ENCODE data around the gene NTN5. TPM values are rescaled to one million over a fixed set of nuclear protein-coding genes. Genes with fewer than 3 reads are reported as not detected.

Gene NTN5
- total and polyA plus RNA-seq, 2 donors from 2014 or later, result 0.52 to 0.85 TPM

DNA sequence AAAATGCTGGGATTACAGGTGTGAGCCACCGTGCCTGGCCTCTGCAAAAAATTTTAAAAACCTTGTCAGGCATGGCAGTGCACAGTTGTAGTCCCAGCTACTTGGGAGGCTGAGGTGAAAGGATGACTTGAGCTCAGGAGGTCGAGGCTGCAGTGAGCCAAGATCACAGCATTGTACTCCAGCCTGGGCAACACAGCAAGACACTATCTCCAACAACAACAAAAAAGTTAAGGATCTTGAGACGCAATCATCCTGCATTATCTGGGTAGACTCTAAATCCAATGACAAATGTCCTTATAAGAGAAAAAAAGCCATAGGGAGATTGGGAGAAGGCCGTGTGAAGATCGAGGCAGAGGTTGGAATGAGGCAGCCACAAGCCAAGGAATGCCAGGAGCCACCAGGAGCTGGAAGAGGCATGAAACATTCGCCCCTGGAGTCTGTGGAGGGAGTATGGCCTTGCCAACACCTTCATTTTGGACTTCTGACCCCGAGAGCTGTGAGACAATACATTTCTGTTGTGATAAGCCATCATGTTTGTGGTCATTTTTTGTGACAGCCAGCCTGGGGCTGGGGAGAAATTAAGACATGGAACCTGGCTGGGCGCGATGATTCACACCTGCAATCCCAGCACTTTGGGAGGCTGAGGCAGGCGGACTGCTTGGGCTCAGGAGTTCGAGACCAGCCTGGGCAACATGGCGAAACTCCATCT lies 21.7 kb downstream of the NTN5 start:
- intact Hi-C loops (cut with DNase I), result no loop called here
- no peaks in the 10 kb centered on the region for H3K27me3 ChIP-seq (ENCODE audit: control insufficient read depth, insufficient read depth, low read length)
- no peaks in the 10 kb centered on the region for H3K36me3 ChIP-seq (ENCODE audit: control insufficient read depth in 2 of 3, insufficient read depth in 3 of 3, low read length in 3 of 3)
- H3K4me1 ChIP-seq (ENCODE audit: control insufficient read depth in 2 of 3, insufficient read depth in 2 of 3, low read depth in 1 of 3, low read length in 3 of 3), result no peaks in the 10 kb centered on the region
- TF ChIP-seq, protein P1, sequence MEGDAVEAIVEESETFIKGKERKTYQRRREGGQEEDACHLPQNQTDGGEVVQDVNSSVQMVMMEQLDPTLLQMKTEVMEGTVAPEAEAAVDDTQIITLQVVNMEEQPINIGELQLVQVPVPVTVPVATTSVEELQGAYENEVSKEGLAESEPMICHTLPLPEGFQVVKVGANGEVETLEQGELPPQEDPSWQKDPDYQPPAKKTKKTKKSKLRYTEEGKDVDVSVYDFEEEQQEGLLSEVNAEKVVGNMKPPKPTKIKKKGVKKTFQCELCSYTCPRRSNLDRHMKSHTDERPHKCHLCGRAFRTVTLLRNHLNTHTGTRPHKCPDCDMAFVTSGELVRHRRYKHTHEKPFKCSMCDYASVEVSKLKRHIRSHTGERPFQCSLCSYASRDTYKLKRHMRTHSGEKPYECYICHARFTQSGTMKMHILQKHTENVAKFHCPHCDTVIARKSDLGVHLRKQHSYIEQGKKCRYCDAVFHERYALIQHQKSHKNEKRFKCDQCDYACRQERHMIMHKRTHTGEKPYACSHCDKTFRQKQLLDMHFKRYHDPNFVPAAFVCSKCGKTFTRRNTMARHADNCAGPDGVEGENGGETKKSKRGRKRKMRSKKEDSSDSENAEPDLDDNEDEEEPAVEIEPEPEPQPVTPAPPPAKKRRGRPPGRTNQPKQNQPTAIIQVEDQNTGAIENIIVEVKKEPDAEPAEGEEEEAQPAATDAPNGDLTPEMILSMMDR (IDR thresholded peaks at IDR 0.05; ENCODE audit: borderline replicate concordance, extremely low read depth, insufficient read depth), result no peak
- H3K27ac ChIP-seq (ENCODE audit: low read depth in 2 of 2, low read length in 2 of 2), result no peak overlapping the region
- H3K9ac ChIP-seq (ENCODE audit: low read length in 3 of 3), result no peak overlapping the region
- no peak overlapping the region for H3K4me3 ChIP-seq (ENCODE audit: low read length in 3 of 3)
- FAIRE-seq (no peak), DNase-seq (no peak)
- H3K9me3 ChIP-seq (ENCODE audit: control insufficient read depth in 2 of 3, insufficient read depth in 1 of 3, low read length in 3 of 3), result no peaks in the 10 kb centered on the region

DNA sequence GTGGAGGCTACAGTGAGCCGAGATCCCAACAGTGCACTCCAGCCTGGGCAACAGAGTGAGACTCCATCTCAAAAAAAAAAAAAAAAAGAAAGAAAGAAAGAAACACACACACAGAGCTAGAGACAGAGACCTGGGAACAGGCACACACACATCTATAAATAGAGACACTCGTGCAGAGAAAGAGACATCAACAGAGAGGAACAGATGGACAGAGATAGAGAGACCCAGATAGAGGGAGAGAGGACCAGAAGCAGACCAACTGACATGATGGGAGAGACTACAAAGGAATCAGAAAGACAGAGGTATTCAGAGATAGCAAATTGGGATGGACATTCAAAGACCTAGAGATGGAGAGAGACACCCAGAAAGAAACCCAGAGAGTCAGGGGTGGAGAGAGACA lies 24.7 kb downstream of the NTN5 start:
- intact Hi-C loops (cut with DNase I), result no loop called here
- H3K36me3 ChIP-seq (ENCODE audit: control insufficient read depth in 2 of 3, insufficient read depth in 3 of 3, low read length in 3 of 3), result no peaks in the 10 kb centered on the region
- TF ChIP-seq, protein P1 (IDR thresholded peaks at IDR 0.05; ENCODE audit: borderline replicate concordance, extremely low read depth, insufficient read depth), result no peak
- no peak overlapping the region for H3K27ac ChIP-seq (ENCODE audit: low read depth in 2 of 2, low read length in 2 of 2)
- FAIRE-seq (no peak), DNase-seq (no peak)
- H3K4me3 ChIP-seq (ENCODE audit: low read length in 3 of 3), result no peak overlapping the region
- H3K4me1 ChIP-seq (ENCODE audit: control insufficient read depth in 2 of 3, insufficient read depth in 2 of 3, low read depth in 1 of 3, low read length in 3 of 3), result peaks cover 0 to 7% (median 0%) of the 10 kb centered on the region in 3 donors
- no peak overlapping the region for H3K9ac ChIP-seq (ENCODE audit: low read length in 3 of 3)
- H3K27me3 ChIP-seq (ENCODE audit: control insufficient read depth, insufficient read depth, low read length), result no peaks in the 10 kb centered on the region
- H3K9me3 ChIP-seq (ENCODE audit: control insufficient read depth in 2 of 3, insufficient read depth in 1 of 3, low read length in 3 of 3), result no peaks in the 10 kb centered on the region

DNA sequence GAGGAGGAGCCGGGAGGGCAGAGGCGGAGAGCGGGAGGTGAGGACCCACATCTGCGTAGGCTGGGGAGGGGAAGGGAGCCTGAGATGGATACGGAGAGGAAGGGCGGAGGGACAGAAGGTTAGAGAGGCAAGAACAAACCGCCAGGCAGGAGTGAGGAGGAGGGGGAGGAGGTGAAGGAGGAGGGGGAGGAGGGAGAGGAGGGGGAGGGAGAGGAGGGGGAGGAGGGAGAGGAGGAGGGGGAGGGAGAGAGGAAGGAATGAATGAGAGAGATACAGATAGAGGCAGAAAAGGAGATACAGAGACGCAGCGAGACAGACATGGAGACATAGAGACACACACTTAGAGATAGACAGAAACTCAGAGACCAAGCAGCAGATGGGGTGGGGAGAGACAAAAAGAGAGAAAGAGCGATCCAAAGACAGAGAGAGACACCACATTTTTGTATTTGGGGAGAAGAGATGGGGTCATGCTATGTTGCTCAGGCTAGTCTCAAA lies 26.0 kb downstream of the NTN5 start:
- no peak for DNase-seq
- TF ChIP-seq, protein P1 (IDR thresholded peaks at IDR 0.05; ENCODE audit: borderline replicate concordance, extremely low read depth, insufficient read depth), result no peak
- Histone ChIP-seq H3K9me3 (ENCODE audit: control insufficient read depth in 2 of 3, insufficient read depth in 1 of 3, low read length in 3 of 3) (no peaks in the 10 kb centered on the region), H3K9ac (ENCODE audit: low read length in 3 of 3) (no peak overlapping the region), H3K4me3 (ENCODE audit: low read length in 3 of 3) (peak overlapping the region in 1 of 3 donors; percentile 7), H3K27ac (ENCODE audit: low read depth in 2 of 2, low read length in 2 of 2) (no peak overlapping the region), H3K27me3 (ENCODE audit: control insufficient read depth, insufficient read depth, low read length) (no peaks in the 10 kb centered on the region), H3K36me3 (ENCODE audit: control insufficient read depth in 2 of 3, insufficient read depth in 3 of 3, low read length in 3 of 3) (no peaks in the 10 kb centered on the region), H3K4me1 (ENCODE audit: control insufficient read depth in 2 of 3, insufficient read depth in 2 of 3, low read depth in 1 of 3, low read length in 3 of 3) (peaks cover 0 to 7% (median 0%) of the 10 kb centered on the region in 3 donors)
- intact Hi-C loops (cut with DNase I), result no loop called here
- FAIRE-seq, result no peak

Data from kidney (tissue), 14 donors.